Fibroblast of peridontal ligament (primary cell): ENCODE results near the gene ZNF814.
A peak's percentile ranks its signal among the peaks of the same experiment; 100 is the strongest.
"Not testable (repeated sequence)": the region's sequence is repeated elsewhere in the genome, so short reads cannot be mapped to it uniquely, and the experiment has no call there.

Experiments used
- DNase-seq: peaks from one replicate; pipeline ENCODE4 v3.0.0-alpha.2; 2010; ENCODE audit errors: extremely low read depth

Gene ZNF814

GRCh38 chr19:57888560-57889231, at the start of gene ZNF814:
Gene ZNF814 (minus strand): TSS chr19:57889037. CDS start chr19:57888802, 235 bp downstream.
- peak; percentile 86 for DNase-seq

- DNase-seq = no peak
These were observed 46.9 kb upstream of the ZNF814 start for GRCh38 chr19:57935731-57936130.

- peak; percentile 88 for DNase-seq
These were observed 46.2 kb upstream of the ZNF814 start, which contains the start of gene ZNF418 for GRCh38 chr19:57934820-57935665. Gene ZNF418 (minus strand): TSS chr19:57935402. CDS start chr19:57933822, 1,580 bp downstream.

- DNase-seq = no peak
These were observed 38.8 kb upstream of the ZNF814 start for GRCh38 chr19:57927587-57927986.

- DNase-seq = peak; percentile 96
These were observed 27.5 kb upstream of the ZNF814 start, which contains the start of gene ZNF417 for GRCh38 chr19:57916168-57916995. Gene ZNF417 (minus strand): TSS chr19:57916592. CDS start chr19:57916411, 181 bp downstream.

GRCh38 chr19:57914531-57914930, 25.7 kb upstream of the ZNF814 start:
- DNase-seq = no peak

GRCh38 chr19:57907394-57907793, 18.6 kb upstream of the ZNF814 start:
- DNase-seq = no peak

- DNase-seq = no peak
These were observed 16.4 kb upstream of the ZNF814 start for GRCh38 chr19:57905258-57905657.

- no peak for DNase-seq
These were observed 14.9 kb upstream of the ZNF814 start for GRCh38 chr19:57903618-57904184.

- DNase-seq = no peak
These were observed 11.5 kb upstream of the ZNF814 start for GRCh38 chr19:57900311-57900710.

GRCh38 chr19:57890706-57891105, 1.9 kb upstream of the ZNF814 start:
- DNase-seq = peak; percentile 28

- peak; percentile 22 for DNase-seq
These were observed 704 bp downstream of the ZNF814 start for GRCh38 chr19:57888107-57888559.

GRCh38 chr19:57887195-57887941, 1.5 kb downstream of the ZNF814 start:
- no peak for DNase-seq

- no peak for DNase-seq
These were observed 2.8 kb downstream of the ZNF814 start for GRCh38 chr19:57886046-57886445.

GRCh38 chr19:57873883-57874799, 14.7 kb downstream of the ZNF814 start:
- DNase-seq = not testable (repeated sequence)

GRCh38 chr19:57872450-57872849, 16.4 kb downstream of the ZNF814 start:
- peak; percentile 17 for DNase-seq

- DNase-seq = no peak
These were observed 18.6 kb downstream of the ZNF814 start for GRCh38 chr19:57870225-57870624.

GRCh38 chr19:57869655-57870054, 19.2 kb downstream of the ZNF814 start:
- not testable (repeated sequence) for DNase-seq

- no peak for DNase-seq
These were observed 20.9 kb downstream of the ZNF814 start for GRCh38 chr19:57867868-57868492.
